ENCODE data around the gene CDA.
A peak's percentile ranks its signal among the peaks of the same experiment; 100 is the strongest.

The CDA gene

GRCh38 chr1:20588634-20589225 lies at the start of gene CDA:
Gene CDA (plus strand): TSS chr1:20589097. CDS start chr1:20589130, 33 bp downstream.
- no peak for DNase-seq

GRCh38 chr1:20540281-20540680 lies 48.6 kb upstream of the CDA start:
- DNase-seq = no peak

- no peak for DNase-seq
Observed at GRCh38 chr1:20546637-20547036, 42.3 kb upstream of the CDA start.

GRCh38 chr1:20551161-20551560 lies 37.7 kb upstream of the CDA start:
- DNase-seq = no peak

- no peak for DNase-seq
Observed at GRCh38 chr1:20551945-20552727, 36.8 kb upstream of the CDA start, which contains the start of gene FAM43B. Gene FAM43B (plus strand): TSS chr1:20552573. CDS start chr1:20552974, 401 bp downstream.

- no peak for DNase-seq
Observed at GRCh38 chr1:20552728-20553445, 36.0 kb upstream of the CDA start.

GRCh38 chr1:20555025-20555757 lies 33.7 kb upstream of the CDA start:
- no peak for DNase-seq

GRCh38 chr1:20555758-20556120 lies 33.2 kb upstream of the CDA start:
- no peak for DNase-seq

- no peak for DNase-seq
Observed at GRCh38 chr1:20558191-20558590, 30.7 kb upstream of the CDA start.

GRCh38 chr1:20560966-20561365 lies 27.9 kb upstream of the CDA start:
- no peak for DNase-seq

- no peak for DNase-seq
Observed at GRCh38 chr1:20565234-20565633, 23.7 kb upstream of the CDA start.

- no peak for DNase-seq
Observed at GRCh38 chr1:20569523-20570098, 19.3 kb upstream of the CDA start.

- DNase-seq = no peak
Observed at GRCh38 chr1:20571427-20571826, 17.5 kb upstream of the CDA start.

GRCh38 chr1:20573987-20574386 lies 14.9 kb upstream of the CDA start:
- DNase-seq = no peak

GRCh38 chr1:20574686-20575540 lies 14.0 kb upstream of the CDA start:
- peak; percentile 79 for DNase-seq

GRCh38 chr1:20575541-20576336 lies 13.2 kb upstream of the CDA start:
- no peak for DNase-seq

- no peak for DNase-seq
Observed at GRCh38 chr1:20578062-20578461, 10.8 kb upstream of the CDA start.

- DNase-seq = no peak
Observed at GRCh38 chr1:20578721-20579395, 10.0 kb upstream of the CDA start.

- DNase-seq = no peak
Observed at GRCh38 chr1:20584890-20585289, 4.0 kb upstream of the CDA start.

- no peak for DNase-seq
Observed at GRCh38 chr1:20586953-20587660, 1.8 kb upstream of the CDA start.

All from NCI-H1092 (cell line).